Endothelial cell of umbilical vein (primary cell): ENCODE data around the gene SMARCA4. TPM values are rescaled to one million over a fixed set of nuclear protein-coding genes. Genes with fewer than 3 reads are reported as not detected.

Source experiments
- BruUV-seq: library from RNA; stranded (reverse); fragments of 400-500 nt; replicated peaks from 2 replicates; lab custom pipeline; 2021; lab: Mats Ljungman, UMichigan
- CTCF ChIA-PET: fragments of 300-600, 350-600 bp; sonication (Branson Sonifier 250); formaldehyde crosslinking; loops from one replicate; lab custom pipeline; 2021; ENCODE audit warnings: antibody characterized with exemption, inconsistent platforms; lab: Charles Lee
- POLR2A ChIA-PET: fragments of 300-600, 350-600 bp; sonication (Branson Sonifier 250); formaldehyde crosslinking; loops from one replicate; lab custom pipeline; 2021; ENCODE audit warnings: antibody characterized with exemption, inconsistent platforms; lab: Charles Lee
- DNase-seq: peaks from one replicate; pipeline ENCODE4 v3.0.0-alpha.2; 2011; ENCODE audit warnings: low read depth, low spot score
- FAIRE-seq: peaks from 2 replicates; lab custom pipeline; 2011; peaks lifted over from hg19 to GRCh38; lab: Jason Lieb, UNC
- H2AFZ ChIP-seq: 2 replicates; pipeline ENCODE4 v1.6.0; 2012; ENCODE audit warnings: low read depth, low read length, control low read depth, inconsistent platforms
- H3K27ac ChIP-seq: 2 replicates; pipeline ENCODE4 v1.5.1; 2011; ENCODE audit warnings: low read depth, mild to moderate bottlenecking, control low read depth, low read length, moderate library complexity; ENCODE audit not compliant: insufficient read depth
- H3K27me3 ChIP-seq, 2 experiments: 2 replicates each; pipeline versions ENCODE4 v1.6.0 to v1.6.1; 2011; ENCODE audit warnings: low read length in 2 of 2, mixed read lengths in 1 of 2; ENCODE audit not compliant: control insufficient read depth in 2 of 2, insufficient read depth in 2 of 2
- H3K36me3 ChIP-seq, 2 experiments: 2 replicates in 1 of 2; 3 replicates in 1 of 2; pipeline ENCODE4 v1.5.1; 2011; ENCODE audit warnings: low read length in 2 of 2, mild to moderate bottlenecking in 1 of 2, moderate library complexity in 1 of 2; ENCODE audit not compliant: control insufficient read depth in 2 of 2, insufficient read depth in 2 of 2; ENCODE audit errors: extremely low read depth in 1 of 2
- H3K4me1 ChIP-seq: 3 replicates; pipeline ENCODE4 v1.5.1; 2011; ENCODE audit warnings: mild to moderate bottlenecking, low read length; ENCODE audit not compliant: control insufficient read depth, insufficient read depth; ENCODE audit errors: extremely low read depth
- H3K4me2 ChIP-seq: 2 replicates; pipeline ENCODE4 v1.6.1; 2011; ENCODE audit warnings: low read length, control low read depth, mixed read lengths; ENCODE audit not compliant: insufficient read depth
- H3K4me3 ChIP-seq, 3 experiments: fragments of 200-600 bp in 1 of 3; sonication (generic), shearing (Covaris generic) in 1 of 3; replicated peaks in 1 of 3; 2 replicates each; pipeline ENCODE4 v1.5.1; 2011 to 2016; ENCODE audit warnings: control low read depth in 3 of 3, low read length in 3 of 3, mild to moderate bottlenecking in 2 of 3, inconsistent platforms in 1 of 3, low read depth in 1 of 3, moderate library complexity in 1 of 3; ENCODE audit not compliant: insufficient read depth in 1 of 3
- H3K79me2 ChIP-seq: 2 replicates; pipeline ENCODE4 v1.6.0; 2012; ENCODE audit warnings: low read length, inconsistent platforms; ENCODE audit not compliant: control insufficient read depth, insufficient read depth
- H3K9ac ChIP-seq: replicated peaks from 2 replicates; pipeline ENCODE3; 2011; ENCODE audit warnings: low read length, control low read depth; ENCODE audit not compliant: insufficient read depth; ENCODE audit errors: extremely low read depth
- H3K9me1 ChIP-seq: replicated peaks from 3 replicates; pipeline ENCODE4 v1.6.0; 2011; ENCODE audit warnings: mild to moderate bottlenecking, low read length; ENCODE audit not compliant: control insufficient read depth, insufficient read depth; ENCODE audit errors: extremely low read depth
- H3K9me3 ChIP-seq: replicated peaks from 2 replicates; pipeline ENCODE4 v1.5.1; 2012; ENCODE audit warnings: low read length, inconsistent platforms; ENCODE audit not compliant: control insufficient read depth, insufficient read depth
- H4K20me1 ChIP-seq: replicated peaks from 2 replicates; pipeline ENCODE3; 2011; ENCODE audit warnings: mild to moderate bottlenecking, low read length; ENCODE audit not compliant: control insufficient read depth, insufficient read depth; ENCODE audit errors: extremely low read depth
- EZH2 ChIP-seq: IDR thresholded peaks from 2 replicates; pipeline ENCODE4 v1.6.1; 2012; ENCODE audit warnings: borderline replicate concordance, low read depth, mild to moderate bottlenecking, moderate library complexity, low read length, inconsistent platforms; ENCODE audit not compliant: severe bottlenecking
- FOS ChIP-seq: IDR thresholded peaks from 2 replicates; pipeline ENCODE4 v1.6.1; 2011; ENCODE audit warnings: mild to moderate bottlenecking, low read length, moderate library complexity, borderline replicate concordance; ENCODE audit not compliant: insufficient read depth
- GATA2 ChIP-seq: IDR thresholded peaks from 2 replicates; pipeline ENCODE4 v1.7.0; 2011; ENCODE audit warnings: low read depth, mild to moderate bottlenecking, moderate library complexity, mixed read lengths, low read length; ENCODE audit not compliant: insufficient read length, insufficient read depth
- JUN ChIP-seq: IDR thresholded peaks from 2 replicates; pipeline ENCODE4 v1.6.1; 2011; ENCODE audit warnings: borderline replicate concordance, low read depth; ENCODE audit not compliant: insufficient read length, insufficient read depth
- MYC ChIP-seq: IDR thresholded peaks from one replicate; pipeline ENCODE4 v1.6.1; 2011; ENCODE audit warnings: mild to moderate bottlenecking, low read depth, low read length
- POLR2A ChIP-seq: IDR thresholded peaks from 2 replicates; pipeline ENCODE4 v1.6.1; 2012; ENCODE audit warnings: low read depth, mild to moderate bottlenecking, control low read depth, low read length
- POLR2AphosphoS5 ChIP-seq: IDR thresholded peaks from 2 replicates; pipeline ENCODE4 v1.6.1; 2012; ENCODE audit warnings: low read depth, mild to moderate bottlenecking, control low read depth, low read length, moderate library complexity; ENCODE audit not compliant: insufficient read depth
- dilution Hi-C: fragments of 300-500 bp; cut with MboI; formaldehyde crosslinking; loops from one replicate; pipeline ENCODE4 v1.15.0; 2019; ENCODE audit warnings: low sequenced_read_pairs; ENCODE audit not compliant: extremely low pct_ligation_motif_present
- intact Hi-C: fragments of 100-400 bp; cut with micrococcal nuclease; formaldehyde crosslinking; loops from one replicate; pipeline ENCODE4 v1.10.0; 2022
- polyA plus RNA-seq, 4 experiments: library from polyadenylated mRNA; depleted of rRNA in 3 of 4; stranded (reverse) in 3 of 4; unstranded in 1 of 4; fragments of >200 nt; gene quantifications; 2 replicates each; pipeline versions ENCODE4 v1.2.1 to v1.2.3, GENCODE V29; 2011 to 2012; ENCODE audit warnings: missing spikeins in 1 of 4
- total RNA-seq: library from RNA; stranded (reverse); gene quantifications from 2 replicates; pipeline ENCODE4 v1.2.3, GENCODE V29; 2021
- TF ChIP-seq, protein P1 (sequence below), 2 donors: IDR thresholded peaks; 1 replicate in 1 of 2; 2 replicates in 1 of 2; pipeline ENCODE4 v1.5.1; 2011; ENCODE audit warnings: low read length in 2 of 2, mild to moderate bottlenecking in 2 of 2, moderate library complexity in 2 of 2, control low read depth in 1 of 2, inconsistent platforms in 1 of 2, low read depth in 1 of 2; ENCODE audit not compliant: insufficient read depth in 1 of 2; ENCODE audit errors: extremely low read depth in 1 of 2
- TF ChIP-seq, protein P2 (sequence below): IDR thresholded peaks from 2 replicates; pipeline ENCODE4 v1.6.1; 2011; ENCODE audit not compliant: insufficient read depth, insufficient read length

The SMARCA4 gene
- total and polyA plus RNA-seq, 2 donors (not counting 3 experiments of a cell fraction or from before 2014, with no cell fraction given) = 65.0 to 177 TPM

DNA sequence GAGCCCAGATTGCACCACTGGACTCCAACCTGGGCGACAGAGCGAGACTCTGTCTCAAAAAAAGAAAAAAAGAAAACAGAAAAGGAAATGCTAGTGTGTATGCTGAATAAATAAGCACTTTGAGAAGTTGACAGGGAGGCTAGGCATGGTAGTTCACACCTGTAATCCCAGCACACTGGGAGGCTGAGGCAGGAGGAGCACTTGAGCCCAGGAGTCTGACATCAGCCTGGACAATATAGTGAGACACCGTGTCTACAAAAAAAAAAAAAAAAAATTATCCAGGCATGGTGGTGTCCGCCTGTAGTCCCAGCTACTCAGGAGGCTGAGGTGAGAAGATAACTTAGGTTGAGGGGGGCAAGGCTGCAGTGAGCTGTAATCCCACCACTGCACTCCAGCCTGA lies 109.3 kb downstream of the SMARCA4 start:
- DNase-seq = no peak
- Histone ChIP-seq H3K4me1 (peaks cover 4% of the 10 kb centered on the region), H3K9me1 (no peaks in the 10 kb centered on the region), H2AFZ (no peak overlapping the region), H3K36me3 (peaks cover 2 to 6% of the 10 kb centered on the region in 2 experiments), H3K4me2 (no peak overlapping the region), H3K9ac (no peak overlapping the region), H3K27me3 (no peaks in the 10 kb centered on the region), H3K9me3 (no peaks in the 10 kb centered on the region), H3K4me3 (no peak overlapping the region), H3K79me2 (no peaks in the 10 kb centered on the region), H4K20me1 (no peaks in the 10 kb centered on the region), H3K27ac (no peak overlapping the region)
- no TSS peak for BruUV-seq
- dilution Hi-C loops (no loop called here), intact Hi-C loops (no loop called here)
- TF ChIP-seq MYC = no peak
- TF ChIP-seq, protein P1, sequence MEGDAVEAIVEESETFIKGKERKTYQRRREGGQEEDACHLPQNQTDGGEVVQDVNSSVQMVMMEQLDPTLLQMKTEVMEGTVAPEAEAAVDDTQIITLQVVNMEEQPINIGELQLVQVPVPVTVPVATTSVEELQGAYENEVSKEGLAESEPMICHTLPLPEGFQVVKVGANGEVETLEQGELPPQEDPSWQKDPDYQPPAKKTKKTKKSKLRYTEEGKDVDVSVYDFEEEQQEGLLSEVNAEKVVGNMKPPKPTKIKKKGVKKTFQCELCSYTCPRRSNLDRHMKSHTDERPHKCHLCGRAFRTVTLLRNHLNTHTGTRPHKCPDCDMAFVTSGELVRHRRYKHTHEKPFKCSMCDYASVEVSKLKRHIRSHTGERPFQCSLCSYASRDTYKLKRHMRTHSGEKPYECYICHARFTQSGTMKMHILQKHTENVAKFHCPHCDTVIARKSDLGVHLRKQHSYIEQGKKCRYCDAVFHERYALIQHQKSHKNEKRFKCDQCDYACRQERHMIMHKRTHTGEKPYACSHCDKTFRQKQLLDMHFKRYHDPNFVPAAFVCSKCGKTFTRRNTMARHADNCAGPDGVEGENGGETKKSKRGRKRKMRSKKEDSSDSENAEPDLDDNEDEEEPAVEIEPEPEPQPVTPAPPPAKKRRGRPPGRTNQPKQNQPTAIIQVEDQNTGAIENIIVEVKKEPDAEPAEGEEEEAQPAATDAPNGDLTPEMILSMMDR (IDR thresholded peaks at IDR 0.05; ENCODE audit: extremely low read depth in 1 of 2, insufficient read depth in 1 of 2, low read depth in 1 of 2, low read length in 2 of 2) = no peak
- TF ChIP-seq POLR2AphosphoS5 = no peak
- CTCF ChIA-PET = interaction anchor here (2.0 to 2.2 kb wide), 2 partner anchors 34 to 56 kb away, joined by 5 to 6 read pairs; no protein-coding TSS in a partner anchor
- no peak for FAIRE-seq
- POLR2A ChIA-PET = no interaction called here

DNA sequence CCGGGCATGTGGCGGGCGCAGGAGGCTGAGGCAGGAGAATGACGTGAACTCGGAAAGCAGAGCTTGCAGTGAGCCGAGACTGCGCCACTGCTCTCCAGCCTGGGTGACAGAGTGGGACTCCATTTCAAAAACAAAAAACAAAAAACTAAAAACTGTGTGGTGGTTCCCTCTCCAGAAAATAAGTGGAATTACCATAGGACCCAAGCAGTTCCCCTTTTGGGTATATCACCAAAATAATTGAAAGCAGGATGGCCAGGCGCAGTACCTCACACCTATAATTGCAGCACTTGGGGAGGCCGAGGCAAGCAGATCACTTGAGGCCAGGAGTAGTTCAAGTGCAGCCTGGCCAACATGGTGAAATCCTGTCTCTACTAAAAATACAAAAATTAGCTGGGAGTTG lies 112.7 kb downstream of the SMARCA4 start:
- no peak overlapping the region for H3K27ac ChIP-seq
- H4K20me1 ChIP-seq = no peaks in the 10 kb centered on the region
- no peak overlapping the region for H3K4me3 ChIP-seq
- H3K27me3 ChIP-seq = no peaks in the 10 kb centered on the region
- no peak overlapping the region for H3K9ac ChIP-seq
- intact Hi-C loops = no loop called here
- TF ChIP-seq JUN = no peak
- TF ChIP-seq, protein P2, sequence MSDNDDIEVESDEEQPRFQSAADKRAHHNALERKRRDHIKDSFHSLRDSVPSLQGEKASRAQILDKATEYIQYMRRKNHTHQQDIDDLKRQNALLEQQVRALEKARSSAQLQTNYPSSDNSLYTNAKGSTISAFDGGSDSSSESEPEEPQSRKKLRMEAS = no peak
- TF ChIP-seq EZH2 = no peak
- TF ChIP-seq, protein P1 (IDR thresholded peaks at IDR 0.05; ENCODE audit: extremely low read depth in 1 of 2, insufficient read depth in 1 of 2, low read depth in 1 of 2, low read length in 2 of 2) = no peak
- no peak for TF ChIP-seq GATA2
- TF ChIP-seq POLR2AphosphoS5 = no peak
- no peak for TF ChIP-seq POLR2A
- no peak for TF ChIP-seq MYC
- no peak for TF ChIP-seq FOS
- POLR2A ChIA-PET = no interaction called here
- no peaks in the 10 kb centered on the region for H3K36me3 ChIP-seq
- CTCF ChIA-PET = interaction anchor here (1.4 kb wide), 1 partner anchor 38 kb away, joined by 3 read pairs; no protein-coding TSS in a partner anchor
- peaks cover 4% of the 10 kb centered on the region for H3K4me1 ChIP-seq
- no peak overlapping the region for H3K4me2 ChIP-seq
- BruUV-seq = no TSS peak
- dilution Hi-C loops = no loop called here
- no peaks in the 10 kb centered on the region for H3K79me2 ChIP-seq
- DNase-seq (no peak), FAIRE-seq (no peak)
- no peaks in the 10 kb centered on the region for H3K9me1 ChIP-seq
- H3K9me3 ChIP-seq = no peaks in the 10 kb centered on the region
- H2AFZ ChIP-seq = no peak overlapping the region
